ENCODE measurements around the gene RNF223.
"Not testable (repeated sequence)": the region's sequence is repeated elsewhere in the genome, so short reads cannot be mapped to it uniquely, and the experiment has no call there.

RNF223 gene

GRCh38 chr1:1116701-1117468, 42.8 kb upstream of the RNF223 start:
- Histone ChIP-seq H3K27ac (ENCODE audit: low read depth, low read length) (no peak overlapping the region), H3K9ac (ENCODE audit: low read length) (no peak overlapping the region), H3K4me1 (ENCODE audit: insufficient read depth, low read length) (peaks cover 5% of the 10 kb centered on the region), H3K36me3 (ENCODE audit: insufficient read depth, low read length) (no peaks in the 10 kb centered on the region), H3K9me3 (ENCODE audit: low read length) (no peaks in the 10 kb centered on the region), H3K27me3 (ENCODE audit: control insufficient read depth in 1 of 2, insufficient read depth in 2 of 2, low read length in 2 of 2) (peaks cover 0 to 30% of the 10 kb centered on the region in 2 donors), H3K4me3 (ENCODE audit: low read depth in 1 of 2, low read length in 2 of 2) (peak overlapping the region in 1 of 2 donors; percentile 29)

GRCh38 chr1:1115786-1116700, 41.9 kb upstream of the RNF223 start, which contains the start of gene C1orf159:
Gene C1orf159, minus strand, starts transcription at chr1:1116089. Its CDS starts 24,546 bp downstream, at chr1:1091543.
- no peak within 1 kb of the TSS for H3K9ac ChIP-seq (ENCODE audit: low read length)

GRCh38 chr1:1115136-1115785, 41.2 kb upstream of the RNF223 start:
- H3K9me3 ChIP-seq (ENCODE audit: low read length), result no peaks in the 10 kb centered on the region
- H3K9ac ChIP-seq (ENCODE audit: low read length), result no peak overlapping the region
- no peak overlapping the region for H3K27ac ChIP-seq (ENCODE audit: low read depth, low read length)
- H3K4me1 ChIP-seq (ENCODE audit: insufficient read depth, low read length), result peaks cover 5% of the 10 kb centered on the region
- H3K36me3 ChIP-seq (ENCODE audit: insufficient read depth, low read length), result no peaks in the 10 kb centered on the region
- peak overlapping the region in 1 of 2 donors; percentile 72 for H3K4me3 ChIP-seq (ENCODE audit: low read depth in 1 of 2, low read length in 2 of 2)
- H3K27me3 ChIP-seq (ENCODE audit: control insufficient read depth in 1 of 2, insufficient read depth in 2 of 2, low read length in 2 of 2), result peaks cover 0 to 20% of the 10 kb centered on the region in 2 donors

More at GRCh38 chr1:1115786-1116700, 41.9 kb upstream of the RNF223 start, which contains the start of gene C1orf159:
- Histone ChIP-seq H3K27me3 (ENCODE audit: control insufficient read depth in 1 of 2, insufficient read depth in 2 of 2, low read length in 2 of 2) (peaks cover 0 to 27% of the 10 kb centered on the region in 2 donors), H3K36me3 (ENCODE audit: insufficient read depth, low read length) (no peaks in the 10 kb centered on the region), H3K27ac (ENCODE audit: low read depth, low read length) (no peak within 1 kb of the TSS), H3K4me3 (ENCODE audit: low read depth in 1 of 2, low read length in 2 of 2) (peak within 1 kb of the TSS; percentile 35 to 72), H3K9me3 (ENCODE audit: low read length) (no peaks in the 10 kb centered on the region), H3K4me1 (ENCODE audit: insufficient read depth, low read length) (peaks cover 5% of the 10 kb centered on the region)

- H3K9me3 ChIP-seq (ENCODE audit: low read length), result no peaks in the 10 kb centered on the region
- H3K27me3 ChIP-seq (ENCODE audit: control insufficient read depth in 1 of 2, insufficient read depth in 2 of 2, low read length in 2 of 2), result peaks cover 0 to 17% of the 10 kb centered on the region in 2 donors
- H3K36me3 ChIP-seq (ENCODE audit: insufficient read depth, low read length), result no peaks in the 10 kb centered on the region
- H3K4me3 ChIP-seq (ENCODE audit: low read depth in 1 of 2, low read length in 2 of 2), result no peak overlapping the region
- no peak overlapping the region for H3K9ac ChIP-seq (ENCODE audit: low read length)
- H3K27ac ChIP-seq (ENCODE audit: low read depth, low read length), result no peak overlapping the region
- peaks cover 5% of the 10 kb centered on the region for H3K4me1 ChIP-seq (ENCODE audit: insufficient read depth, low read length)
Observed at GRCh38 chr1:1114431-1114830, 40.3 kb upstream of the RNF223 start.

- H3K4me3 ChIP-seq (ENCODE audit: low read depth in 1 of 2, low read length in 2 of 2), result no peak overlapping the region
- no peaks in the 10 kb centered on the region for H3K36me3 ChIP-seq (ENCODE audit: insufficient read depth, low read length)
- no peak overlapping the region for H3K9ac ChIP-seq (ENCODE audit: low read length)
- peaks cover 5% of the 10 kb centered on the region for H3K4me1 ChIP-seq (ENCODE audit: insufficient read depth, low read length)
- no peak overlapping the region for H3K27ac ChIP-seq (ENCODE audit: low read depth, low read length)
- peaks cover 0 to 3% of the 10 kb centered on the region in 2 donors for H3K27me3 ChIP-seq (ENCODE audit: control insufficient read depth in 1 of 2, insufficient read depth in 2 of 2, low read length in 2 of 2)
- H3K9me3 ChIP-seq (ENCODE audit: low read length), result no peaks in the 10 kb centered on the region
Observed at GRCh38 chr1:1112237-1112985, 38.3 kb upstream of the RNF223 start.

GRCh38 chr1:1111516-1112236, 37.6 kb upstream of the RNF223 start:
- peaks cover 5% of the 10 kb centered on the region for H3K4me1 ChIP-seq (ENCODE audit: insufficient read depth, low read length)
- no peaks in the 10 kb centered on the region for H3K36me3 ChIP-seq (ENCODE audit: insufficient read depth, low read length)
- no peak overlapping the region for H3K27ac ChIP-seq (ENCODE audit: low read depth, low read length)
- H3K9me3 ChIP-seq (ENCODE audit: low read length), result no peaks in the 10 kb centered on the region
- no peaks in the 10 kb centered on the region for H3K27me3 ChIP-seq (ENCODE audit: control insufficient read depth in 1 of 2, insufficient read depth in 2 of 2, low read length in 2 of 2)
- H3K4me3 ChIP-seq (ENCODE audit: low read depth in 1 of 2, low read length in 2 of 2), result no peak overlapping the region
- no peak overlapping the region for H3K9ac ChIP-seq (ENCODE audit: low read length)

GRCh38 chr1:1110561-1110971, 36.5 kb upstream of the RNF223 start:
- Histone ChIP-seq H3K4me3 (ENCODE audit: low read depth in 1 of 2, low read length in 2 of 2) (no peak overlapping the region), H3K4me1 (ENCODE audit: insufficient read depth, low read length) (peaks cover 5% of the 10 kb centered on the region), H3K36me3 (ENCODE audit: insufficient read depth, low read length) (no peaks in the 10 kb centered on the region), H3K27ac (ENCODE audit: low read depth, low read length) (no peak overlapping the region), H3K9ac (ENCODE audit: low read length) (no peak overlapping the region), H3K9me3 (ENCODE audit: low read length) (no peaks in the 10 kb centered on the region), H3K27me3 (ENCODE audit: control insufficient read depth in 1 of 2, insufficient read depth in 2 of 2, low read length in 2 of 2) (no peaks in the 10 kb centered on the region)

GRCh38 chr1:1109743-1110142, 35.6 kb upstream of the RNF223 start:
- H3K9ac ChIP-seq (ENCODE audit: low read length), result no peak overlapping the region
- no peak overlapping the region for H3K27ac ChIP-seq (ENCODE audit: low read depth, low read length)
- peaks cover 1% of the 10 kb centered on the region for H3K4me1 ChIP-seq (ENCODE audit: insufficient read depth, low read length)
- no peaks in the 10 kb centered on the region for H3K36me3 ChIP-seq (ENCODE audit: insufficient read depth, low read length)
- H3K4me3 ChIP-seq (ENCODE audit: low read depth in 1 of 2, low read length in 2 of 2), result no peak overlapping the region
- H3K9me3 ChIP-seq (ENCODE audit: low read length), result no peaks in the 10 kb centered on the region
- H3K27me3 ChIP-seq (ENCODE audit: control insufficient read depth in 1 of 2, insufficient read depth in 2 of 2, low read length in 2 of 2), result no peaks in the 10 kb centered on the region

- Histone ChIP-seq H3K27me3 (ENCODE audit: control insufficient read depth in 1 of 2, insufficient read depth in 2 of 2, low read length in 2 of 2) (no peaks in the 10 kb centered on the region), H3K4me1 (ENCODE audit: insufficient read depth, low read length) (no peaks in the 10 kb centered on the region), H3K9ac (ENCODE audit: low read length) (no peak overlapping the region), H3K4me3 (ENCODE audit: low read depth in 1 of 2, low read length in 2 of 2) (no peak overlapping the region), H3K27ac (ENCODE audit: low read depth, low read length) (no peak overlapping the region), H3K36me3 (ENCODE audit: insufficient read depth, low read length) (no peaks in the 10 kb centered on the region), H3K9me3 (ENCODE audit: low read length) (no peaks in the 10 kb centered on the region)
Observed at GRCh38 chr1:1106510-1107221, 32.6 kb upstream of the RNF223 start.

- not testable (repeated sequence) for H3K9me3 ChIP-seq (ENCODE audit: low read length); H3K4me1 ChIP-seq (ENCODE audit: insufficient read depth, low read length); H3K4me3 ChIP-seq (ENCODE audit: low read depth in 1 of 2, low read length in 2 of 2); H3K9ac ChIP-seq (ENCODE audit: low read length); H3K36me3 ChIP-seq (ENCODE audit: insufficient read depth, low read length); H3K27ac ChIP-seq (ENCODE audit: low read depth, low read length); H3K27me3 ChIP-seq (ENCODE audit: control insufficient read depth in 1 of 2, insufficient read depth in 2 of 2, low read length in 2 of 2)
Observed at GRCh38 chr1:1104152-1104551, 30.0 kb upstream of the RNF223 start.

Measured in muscle layer of colon (tissue), 2 donors.